Measurements from ENCODE around the gene KRTAP1-1. TPM values are rescaled to one million over a fixed set of nuclear protein-coding genes. Genes with fewer than 3 reads are reported as not detected.

Gene KRTAP1-1
- total and polyA plus RNA-seq, 2 of the 4 experiments (the other 2 are of a cell fraction), result 0.90 to 1.2 TPM

- Histone ChIP-seq H2AFZ (replicated peaks; ENCODE audit: low read length, poor library complexity) (no peak overlapping the region), H2BK120ac (ENCODE audit: low read depth, low read length) (peak overlapping the region; percentile 62; the same call in 1 of the 2 replicates), H3K4me2 (ENCODE audit: low read depth, low read length) (no peak overlapping the region), H3K27ac (ENCODE audit: insufficient read depth, low read length) (no peak overlapping the region), H3K56ac (ENCODE audit: extremely low read depth, insufficient read depth, low read length) (no peak overlapping the region), H2AK5ac (ENCODE audit: low read depth, low read length) (no peak overlapping the region; the same call in 1 of the 2 replicates), H3K4me1 (ENCODE audit: control insufficient read depth, insufficient read depth, low read length) (peaks cover 5% of the 10 kb centered on the region), H3K36me3 (ENCODE audit: control insufficient read depth, insufficient read depth, low read length) (no peaks in the 10 kb centered on the region), H4K5ac (ENCODE audit: low read depth, low read length) (peak overlapping the region; percentile 84; the same call in 1 of the 2 replicates), H2BK20ac (ENCODE audit: low read depth, low read length) (peak overlapping the region; percentile 64), H3K27me3 (ENCODE audit: control insufficient read depth, insufficient read depth, low read length) (no peaks in the 10 kb centered on the region), H3K9ac (ENCODE audit: low read depth, low read length) (no peak overlapping the region), H4K91ac (ENCODE audit: insufficient read depth, low read depth, low read length) (no peak overlapping the region), H3K4me3 (ENCODE audit: insufficient read depth, low read depth, low read length) (no peak overlapping the region), H3K4ac (ENCODE audit: low read depth, low read length) (no peak overlapping the region), H3K9me3 (ENCODE audit: control insufficient read depth, insufficient read depth, low read length) (no peaks in the 10 kb centered on the region), H2BK5ac (ENCODE audit: low read depth, low read length, poor library complexity, severe bottlenecking) (peak overlapping the region; percentile 56), H4K8ac (ENCODE audit: low read depth in 2 of 2, low read length in 2 of 2) (peak overlapping the region; percentile 1 to 19; a peak in 2 of 4 replicates), H2AK9ac (replicated peaks; ENCODE audit: low read depth, low read length, poor library complexity) (no peak overlapping the region), H3K14ac (replicated peaks; ENCODE audit: low read depth, low read length) (no peak overlapping the region), H3K23ac (ENCODE audit: low read depth, low read length) (no peak overlapping the region), H3K79me1 (ENCODE audit: low read depth in 1 of 2, low read length in 2 of 2) (no peaks in the 10 kb centered on the region), H3K18ac (ENCODE audit: low read depth, low read length) (peak overlapping the region; percentile 76; the same call in 1 of the 2 replicates), H4K20me1 (ENCODE audit: insufficient read depth, low read length) (no peaks in the 10 kb centered on the region), H3K9me1 (ENCODE audit: insufficient read depth, low read length) (peaks cover 10% of the 10 kb centered on the region; the same call in 1 of the 2 replicates), H2BK15ac (ENCODE audit: low read depth, low read length) (peak overlapping the region; percentile 77; the same call in 1 of the 3 replicates)
- POLR2A ChIA-PET (ENCODE audit: unreplicated experiment), result no interaction called here
- intact Hi-C loops (cut with micrococcal nuclease), result no loop called here
- BruUV-seq (replicated peaks), result no TSS peak
- no peak for ATAC-seq (ENCODE audit: low read depth)
- in situ Hi-C loops (cut with MboI; ENCODE audit: low sequenced_read_pairs), result no loop called here
- dilution Hi-C loops (cut with HindIII; ENCODE audit: low sequenced_read_pairs, unreplicated experiment), result no loop called here
- CTCF ChIA-PET, result no interaction called here
- no peak for DNase-seq
- no peak for TF ChIP-seq SMC3 (IDR thresholded peaks at IDR 0.05; ENCODE audit: low read depth, low read length)
- no peak for TF ChIP-seq NFE2L2 (IDR thresholded peaks at IDR 0.05; ENCODE audit: low read depth, low read length)
- TF ChIP-seq CTCF (conservative IDR thresholded peaks at IDR 0.05; ENCODE audit: low read depth, low read length), result no peak
- no peak for TF ChIP-seq FOS (IDR thresholded peaks at IDR 0.05; ENCODE audit: low read depth, low read length)
- no peak for TF ChIP-seq POLR2A (IDR thresholded peaks at IDR 0.05; ENCODE audit: low read depth, low read length)
- TF ChIP-seq USF2 (IDR thresholded peaks at IDR 0.05; ENCODE audit: low read depth, low read length), result no peak
- TF ChIP-seq CHD1 (IDR thresholded peaks at IDR 0.05; ENCODE audit: low read depth, low read length), result no peak
- no peak for TF ChIP-seq MAZ (IDR thresholded peaks at IDR 0.05; ENCODE audit: borderline replicate concordance, low read depth, low read length)
- no peak for TF ChIP-seq CEBPB (IDR thresholded peaks at IDR 0.05; ENCODE audit: low read depth, low read length)
- TF ChIP-seq RCOR1 (IDR thresholded peaks at IDR 0.05; ENCODE audit: insufficient replicate concordance, low read length), result no peak
These were observed 11.3 kb upstream of the KRTAP1-1 start for GRCh38 chr17:41052566-41052965.
